Tibial nerve (tissue), 4 donors: ENCODE data around the gene STARD6. TPM values are rescaled to one million over a fixed set of nuclear protein-coding genes. Genes with fewer than 3 reads are reported as not detected.
"Not testable (repeated sequence)": the region's sequence is repeated elsewhere in the genome, so short reads cannot be mapped to it uniquely, and the experiment has no call there.

Experiments
- DNase-seq, 2 donors: peaks; one replicate each; pipeline ENCODE4 v3.0.0-alpha.2; 2019; ENCODE audit warnings: low spot score in 2 of 2
- H3K27ac ChIP-seq, 4 donors: fragments of 200-600 bp; sonication (generic) in 3 of 4; one replicate each; pipeline ENCODE4 v1.5.1; 2017 to 2019; ENCODE audit warnings: mild to moderate bottlenecking in 1 of 4
- H3K27me3 ChIP-seq, 2 donors: fragments of 200-600 bp; sonication (generic) in 1 of 2; one replicate each; pipeline versions ENCODE4 v1.5.1 to v1.6.0; 2017 to 2019
- H3K36me3 ChIP-seq, 3 donors: fragments of 200-600 bp; sonication (generic); one replicate each; pipeline ENCODE4 v1.5.1; 2018 to 2019
- H3K4me1 ChIP-seq, 4 donors: fragments of 200-600 bp; sonication (generic) in 3 of 4; one replicate each; pipeline ENCODE4 v1.5.1; 2017 to 2019
- H3K4me3 ChIP-seq, 4 donors: fragments of 200-600 bp; sonication (generic) in 3 of 4; one replicate each; pipeline ENCODE4 v1.5.1; 2017 to 2019; ENCODE audit warnings: mild to moderate bottlenecking in 1 of 4, moderate library complexity in 1 of 4
- H3K9me3 ChIP-seq, 4 donors: fragments of 200-600 bp; sonication (generic) in 3 of 4; one replicate each; pipeline ENCODE4 v1.5.1; 2017 to 2019
- EP300 ChIP-seq, 2 donors: sonication (generic); formaldehyde crosslinking; IDR thresholded peaks; one replicate each; pipeline ENCODE4 v1.6.1; 2017; ENCODE audit warnings: antibody characterized with exemption in 2 of 2, mild to moderate bottlenecking in 1 of 2
- POLR2A ChIP-seq, 2 donors: fragments of 450-650 bp; IDR thresholded peaks; one replicate each; pipeline ENCODE4 v1.6.1; 2017; ENCODE audit warnings: antibody characterized with exemption in 2 of 2, mild to moderate bottlenecking in 2 of 2, moderate library complexity in 2 of 2
- WGBS, 2 donors: methylation state at CpG; one replicate each; pipeline ENCODE4 v1.1.5; 2018; 5-methylcytosine and 5-hydroxymethylcytosine counted together
- total RNA-seq, 4 donors: library from RNA; depleted of rRNA; stranded (reverse); fragments of >200 nt; gene quantifications; one replicate each; pipeline ENCODE4 v1.1.0, GENCODE V29; 2016
- TF ChIP-seq, protein P1 (sequence below), 5 experiments: fragments of 200-600 bp in 3 of 5; fragments of 450-650 bp in 2 of 5; sonication (generic) in 3 of 5; IDR thresholded peaks; one replicate each; pipeline ENCODE4 v1.5.1; 2016 to 2019; ENCODE audit warnings: antibody characterized with exemption in 5 of 5, mild to moderate bottlenecking in 3 of 5, moderate library complexity in 2 of 5

STARD6 gene
- total RNA-seq, 4 donors from 2014 or later, result not detected

- 56 to 77% methylated on average over 2 of the region's 2 CpGs for WGBS, 2 donors
- no peaks in the 10 kb centered on the region for H3K36me3 ChIP-seq
- H3K4me3 ChIP-seq, result no peak overlapping the region
- H3K27ac ChIP-seq, result no peak overlapping the region
- no peaks in the 10 kb centered on the region for H3K27me3 ChIP-seq
- no peak for DNase-seq
- TF ChIP-seq POLR2A (IDR thresholded peaks at IDR 0.05) (no peak), EP300 (IDR thresholded peaks at IDR 0.05) (no peak)
- TF ChIP-seq, protein P1, sequence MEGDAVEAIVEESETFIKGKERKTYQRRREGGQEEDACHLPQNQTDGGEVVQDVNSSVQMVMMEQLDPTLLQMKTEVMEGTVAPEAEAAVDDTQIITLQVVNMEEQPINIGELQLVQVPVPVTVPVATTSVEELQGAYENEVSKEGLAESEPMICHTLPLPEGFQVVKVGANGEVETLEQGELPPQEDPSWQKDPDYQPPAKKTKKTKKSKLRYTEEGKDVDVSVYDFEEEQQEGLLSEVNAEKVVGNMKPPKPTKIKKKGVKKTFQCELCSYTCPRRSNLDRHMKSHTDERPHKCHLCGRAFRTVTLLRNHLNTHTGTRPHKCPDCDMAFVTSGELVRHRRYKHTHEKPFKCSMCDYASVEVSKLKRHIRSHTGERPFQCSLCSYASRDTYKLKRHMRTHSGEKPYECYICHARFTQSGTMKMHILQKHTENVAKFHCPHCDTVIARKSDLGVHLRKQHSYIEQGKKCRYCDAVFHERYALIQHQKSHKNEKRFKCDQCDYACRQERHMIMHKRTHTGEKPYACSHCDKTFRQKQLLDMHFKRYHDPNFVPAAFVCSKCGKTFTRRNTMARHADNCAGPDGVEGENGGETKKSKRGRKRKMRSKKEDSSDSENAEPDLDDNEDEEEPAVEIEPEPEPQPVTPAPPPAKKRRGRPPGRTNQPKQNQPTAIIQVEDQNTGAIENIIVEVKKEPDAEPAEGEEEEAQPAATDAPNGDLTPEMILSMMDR (IDR thresholded peaks at IDR 0.05), result no peak
- H3K4me1 ChIP-seq, result no peaks in the 10 kb centered on the region
- no peaks in the 10 kb centered on the region for H3K9me3 ChIP-seq
Measured at GRCh38 chr18:54323970-54324369, 33.7 kb downstream of the STARD6 start.

DNA sequence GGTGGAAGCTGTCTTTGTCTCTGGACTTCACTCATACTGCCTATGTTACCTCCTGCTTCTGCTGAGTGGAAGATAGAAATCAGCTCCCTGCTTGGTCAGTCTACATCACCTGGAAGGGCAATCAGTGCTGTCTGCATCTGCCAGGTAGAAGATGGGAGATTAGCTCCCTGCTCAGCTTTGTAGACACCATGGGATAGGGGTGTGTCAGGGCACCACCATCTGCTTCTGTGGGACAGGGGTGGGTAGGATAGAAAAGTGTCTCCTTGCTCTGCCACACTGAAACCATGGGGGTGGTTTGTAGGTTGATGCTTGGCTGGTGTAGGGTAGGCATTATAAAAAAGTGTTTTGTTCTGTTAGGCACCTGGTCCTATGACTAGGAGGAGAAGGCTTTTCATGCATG is 34.1 kb downstream of the STARD6 start:
- no peak for TF ChIP-seq POLR2A (IDR thresholded peaks at IDR 0.05)
- TF ChIP-seq, protein P1 (IDR thresholded peaks at IDR 0.05), result no peak
- no peak for TF ChIP-seq EP300 (IDR thresholded peaks at IDR 0.05)
- DNase-seq, result no peak
- no peak overlapping the region for H3K4me3 ChIP-seq
- no peaks in the 10 kb centered on the region for H3K4me1 ChIP-seq
- no peaks in the 10 kb centered on the region for H3K27me3 ChIP-seq
- no peak overlapping the region for H3K27ac ChIP-seq
- no peaks in the 10 kb centered on the region for H3K36me3 ChIP-seq
- H3K9me3 ChIP-seq, result no peaks in the 10 kb centered on the region

GRCh38 chr18:54316071-54316820 is 41.4 kb downstream of the STARD6 start:
- no peak for DNase-seq
- TF ChIP-seq, protein P1 (IDR thresholded peaks at IDR 0.05), result no peak
- TF ChIP-seq EP300 (IDR thresholded peaks at IDR 0.05), result no peak
- TF ChIP-seq POLR2A (IDR thresholded peaks at IDR 0.05), result no peak
- Histone ChIP-seq H3K36me3 (no peaks in the 10 kb centered on the region), H3K4me1 (no peaks in the 10 kb centered on the region), H3K27me3 (no peaks in the 10 kb centered on the region), H3K27ac (no peak overlapping the region), H3K4me3 (no peak overlapping the region), H3K9me3 (no peaks in the 10 kb centered on the region)

GRCh38 chr18:54309564-54309963 is 48.1 kb downstream of the STARD6 start:
- H3K4me1 ChIP-seq, H3K4me3 ChIP-seq, H3K36me3 ChIP-seq, DNase-seq, H3K9me3 ChIP-seq, H3K27ac ChIP-seq, H3K27me3 ChIP-seq: not testable (repeated sequence)
- 88 to 92% methylated on average over 6 to 7 of the region's 8 CpGs for WGBS, 2 donors

- peaks cover 0 to 11% (median 0%) of the 10 kb centered on the region in 3 donors for H3K36me3 ChIP-seq
- H3K4me3 ChIP-seq, result no peak overlapping the region
- TF ChIP-seq, protein P1 (IDR thresholded peaks at IDR 0.05), result no peak
- TF ChIP-seq EP300 (IDR thresholded peaks at IDR 0.05), result no peak
- no peak for TF ChIP-seq POLR2A (IDR thresholded peaks at IDR 0.05)
- peaks cover 0 to 33% (median 2%) of the 10 kb centered on the region in 4 donors for H3K9me3 ChIP-seq
- no peak for DNase-seq
- H3K4me1 ChIP-seq, result no peaks in the 10 kb centered on the region
- H3K27ac ChIP-seq, result no peak overlapping the region
- H3K27me3 ChIP-seq, result no peaks in the 10 kb centered on the region
Measured at GRCh38 chr18:54303408-54303807, 54.2 kb downstream of the STARD6 start.

DNA sequence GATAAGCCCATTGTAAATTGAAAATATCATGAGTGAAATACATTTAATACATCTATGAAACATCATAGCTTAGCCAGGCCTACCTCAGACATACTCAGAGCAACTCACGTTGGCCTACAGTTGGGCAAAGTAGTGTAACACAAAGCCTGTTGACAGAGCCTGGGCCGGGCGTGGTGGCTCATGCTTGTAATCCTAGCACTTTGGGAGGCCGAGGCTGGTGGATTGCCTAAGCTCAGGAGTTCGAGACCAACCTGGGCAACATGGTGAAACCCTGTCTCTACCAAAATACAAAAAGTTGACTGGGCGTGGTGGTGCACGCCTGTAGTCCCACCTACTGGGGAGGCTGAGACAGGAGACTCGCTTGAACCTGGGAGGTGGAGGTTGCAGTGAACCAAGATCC is 58.7 kb downstream of the STARD6 start:
- H3K9me3 ChIP-seq, result peaks cover 0 to 30% (median 2%) of the 10 kb centered on the region in 4 donors
- not testable (repeated sequence) for H3K27me3 ChIP-seq, H3K4me3 ChIP-seq, H3K4me1 ChIP-seq, H3K27ac ChIP-seq, DNase-seq
- peaks cover 0 to 48% (median 0%) of the 10 kb centered on the region in 3 donors for H3K36me3 ChIP-seq
- 96 to 98% methylated on average over 8 of the region's 8 CpGs for WGBS, 2 donors
